ENCODE measurements around the gene ENOX1. TPM values are rescaled to one million over a fixed set of nuclear protein-coding genes. Genes with fewer than 3 reads are reported as not detected.

Gene ENOX1
- 1.4 and 1.5 TPM in 2 replicates for total RNA-seq

DNA sequence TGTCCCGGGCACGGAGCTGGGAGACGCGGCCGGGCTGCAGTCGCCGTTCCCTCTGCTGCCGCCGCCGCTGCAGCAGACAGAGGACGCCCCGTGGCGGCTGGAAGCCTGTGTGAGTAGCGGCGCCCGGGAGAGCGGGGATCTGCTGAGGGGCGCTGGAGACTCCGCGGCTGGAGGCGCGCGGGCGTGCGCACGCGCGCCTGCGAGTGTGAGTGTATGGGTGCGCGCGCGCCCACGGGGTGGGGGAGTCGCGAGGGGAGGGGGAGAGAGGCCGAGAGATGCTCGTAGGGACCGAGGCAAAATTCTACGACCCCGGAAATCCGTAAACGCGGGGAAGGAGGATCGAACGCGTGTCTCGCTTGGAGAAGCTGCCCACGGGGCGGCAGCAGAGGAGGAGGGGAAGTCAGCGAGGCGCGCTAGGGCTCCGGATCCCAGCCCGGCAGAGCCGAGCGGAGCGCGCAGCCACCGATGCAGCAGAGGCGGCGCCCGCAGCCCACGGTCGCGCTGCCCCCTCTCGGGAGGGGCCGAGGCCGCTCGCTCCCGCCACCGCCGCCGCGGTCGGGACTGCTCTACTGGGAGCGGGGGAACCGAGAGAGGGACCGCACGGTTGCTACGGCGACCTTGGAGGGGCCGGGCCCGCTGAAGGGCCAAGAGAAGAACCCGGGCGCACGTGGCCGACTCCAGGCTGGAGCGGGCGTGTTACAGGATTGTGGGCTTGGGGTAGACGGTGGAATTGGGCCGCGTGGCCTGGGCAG is at the start of gene ENOX1:
Gene ENOX1 (minus strand): TSS at position 207 of the 752 bp plus-strand sequence.

Other genes starting within 250 kb of the ENOX1 start
- gene CCDC122, start 92.8 kb upstream of the ENOX1 start, total RNA-seq, result 11.3 and 14.5 TPM in 2 replicates
- gene LACC1, start 92.9 kb upstream of the ENOX1 start, total RNA-seq, result 15.4 and 23.0 TPM in 2 replicates

All from nasal cavity respiratory epithelium epithelial cell of viscerocranial mucosa (primary cell).